ENCODE results near the gene NR2F2.

The NR2F2 gene

DNA sequence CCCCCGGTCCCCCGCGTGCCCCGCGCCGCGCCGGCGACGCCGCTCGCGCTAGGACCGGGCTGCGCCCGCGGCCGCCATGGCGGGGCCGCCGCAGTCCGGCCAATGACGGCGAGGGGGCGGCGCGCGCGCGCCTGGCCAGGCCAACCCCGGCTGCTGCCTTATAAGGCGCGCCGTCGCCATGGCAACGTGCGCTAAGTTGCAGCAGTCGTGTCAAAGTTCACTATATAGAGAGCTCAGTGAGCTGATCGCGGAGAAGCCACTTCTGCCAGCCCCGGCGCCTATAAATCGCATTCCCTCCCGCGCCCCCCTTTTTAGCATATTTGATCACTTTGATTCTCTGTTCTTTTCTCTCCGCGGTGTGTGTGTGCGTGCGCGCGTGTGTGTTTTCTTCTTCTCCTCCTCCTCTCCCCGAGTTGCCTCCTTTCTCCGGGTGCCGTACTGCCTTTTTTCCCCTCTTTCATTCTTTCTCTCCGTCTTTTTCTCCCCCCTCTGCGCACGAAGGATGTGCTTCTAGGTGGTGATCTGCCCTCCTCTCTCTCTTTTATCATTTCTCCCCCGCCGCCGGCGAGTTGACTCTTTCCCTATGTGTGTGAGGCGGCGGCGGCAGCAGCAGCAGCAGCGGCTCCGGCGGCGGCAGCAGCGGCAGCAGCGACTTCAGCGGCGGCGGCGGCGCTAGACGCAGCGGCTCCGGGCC, at the start of gene NR2F2:
Gene NR2F2, plus strand, starts transcription at position 251 of the 694 bp plus-strand sequence. CDS start 1,406 bp downstream, outside the sequence.
- DNase-seq (ENCODE audit: low read depth, low spot score) = no peak

DNA sequence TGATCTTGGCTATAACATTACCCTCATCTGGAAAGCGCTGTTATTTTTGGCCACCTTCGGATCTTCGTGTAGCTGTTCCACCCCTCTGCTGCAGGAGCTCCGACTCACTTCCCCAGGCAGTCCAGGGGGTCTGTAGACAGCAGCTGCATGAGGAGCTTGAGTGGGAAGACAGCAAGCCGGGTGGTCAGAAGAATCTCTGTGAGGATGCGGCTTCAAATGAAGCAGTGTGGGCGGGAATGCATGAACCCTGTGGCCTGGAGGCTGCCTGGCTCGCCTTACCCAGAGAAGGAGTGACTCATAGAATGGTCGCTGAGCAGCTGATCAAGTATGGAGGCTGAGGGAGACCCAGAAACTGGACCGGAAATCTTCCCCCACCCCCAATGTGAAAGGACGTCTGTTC, 45.2 kb upstream of the NR2F2 start:
- no peak for DNase-seq (ENCODE audit: low read depth, low spot score)

DNA sequence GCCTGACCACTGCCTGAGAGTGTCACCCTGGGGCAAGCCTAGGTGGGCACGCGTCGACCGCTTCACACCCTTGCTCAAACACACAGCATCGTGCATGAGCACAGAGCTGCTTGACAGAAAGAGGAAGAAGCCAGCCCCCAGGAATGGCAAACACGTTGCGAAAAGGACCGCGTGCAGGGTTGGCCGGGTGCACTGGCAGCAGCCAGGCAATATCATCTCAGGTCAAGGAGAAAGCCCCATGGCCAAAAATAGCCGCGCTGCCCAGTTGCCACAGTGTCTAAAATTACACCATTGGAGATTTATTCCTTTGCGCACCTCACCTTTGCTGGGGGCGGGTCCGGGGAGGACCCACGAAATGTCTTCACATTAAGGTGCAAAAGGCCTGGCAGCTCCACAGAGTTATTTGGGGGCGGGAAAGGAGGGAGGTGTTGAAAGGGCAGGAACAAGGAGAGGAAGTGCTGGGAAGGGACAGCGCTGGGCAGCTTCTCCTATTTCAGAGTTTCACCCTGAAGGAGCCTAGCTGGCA, 44.7 kb upstream of the NR2F2 start:
- no peak for DNase-seq (ENCODE audit: low read depth, low spot score)

DNA sequence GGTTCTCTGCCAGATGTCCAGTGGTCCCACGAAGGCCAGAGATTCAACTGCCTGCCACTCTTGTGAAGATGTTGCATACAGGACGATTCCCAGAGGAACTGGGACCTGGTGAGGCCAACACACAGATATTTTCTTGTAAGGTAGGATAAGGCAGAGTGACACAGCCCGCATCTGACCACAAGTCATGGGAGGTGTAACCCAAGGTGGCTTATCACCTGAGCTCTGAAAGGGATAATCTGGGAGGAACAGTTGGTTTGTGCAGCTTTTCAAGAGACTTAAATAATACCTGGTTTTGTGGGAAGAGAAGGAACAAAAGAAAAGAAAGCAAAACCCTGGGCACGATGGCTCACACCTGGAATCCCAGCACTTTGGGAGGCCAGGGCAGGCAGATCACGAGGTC, 39.8 kb upstream of the NR2F2 start:
- DNase-seq (ENCODE audit: low read depth, low spot score) = no peak

DNA sequence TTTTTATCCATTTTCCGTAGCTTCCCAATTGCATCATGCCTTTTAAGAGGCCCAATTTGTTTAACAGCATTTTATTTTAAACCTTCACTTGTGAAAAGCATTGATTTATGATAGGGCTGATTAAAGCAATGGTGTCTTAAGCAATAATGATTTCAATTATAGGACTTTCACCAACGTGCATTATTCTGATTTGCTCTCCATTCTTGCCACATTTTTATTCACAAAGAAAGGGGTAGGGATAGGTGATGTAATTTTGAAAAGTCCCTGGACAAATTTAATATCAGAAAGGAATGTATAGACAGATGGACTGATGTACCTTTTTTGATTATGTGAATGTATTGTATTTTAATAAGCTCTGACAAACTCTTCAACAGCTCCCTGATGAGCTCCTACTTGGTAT, 37.9 kb upstream of the NR2F2 start:
- DNase-seq (ENCODE audit: low read depth, low spot score) = no peak

DNA sequence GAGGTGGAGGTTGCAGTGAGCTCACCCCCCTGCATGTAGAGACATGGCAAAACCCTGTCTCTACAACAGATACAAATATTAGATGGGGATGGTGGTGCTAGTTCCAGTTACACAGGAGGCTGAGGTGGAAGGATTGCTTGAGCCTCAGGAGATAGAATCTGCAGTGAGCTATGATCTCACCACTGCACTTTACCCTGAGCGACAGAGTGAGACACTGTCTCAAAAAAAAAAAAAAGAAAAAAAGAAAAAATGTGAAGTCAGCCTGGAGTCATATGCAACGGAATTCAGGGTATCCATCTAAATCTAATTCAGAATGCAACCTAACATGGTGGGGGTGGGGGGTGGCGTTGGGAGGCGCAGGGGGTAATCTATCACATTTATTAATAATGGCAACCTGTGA, 37.1 kb upstream of the NR2F2 start:
- no peak for DNase-seq (ENCODE audit: low read depth, low spot score)

DNA sequence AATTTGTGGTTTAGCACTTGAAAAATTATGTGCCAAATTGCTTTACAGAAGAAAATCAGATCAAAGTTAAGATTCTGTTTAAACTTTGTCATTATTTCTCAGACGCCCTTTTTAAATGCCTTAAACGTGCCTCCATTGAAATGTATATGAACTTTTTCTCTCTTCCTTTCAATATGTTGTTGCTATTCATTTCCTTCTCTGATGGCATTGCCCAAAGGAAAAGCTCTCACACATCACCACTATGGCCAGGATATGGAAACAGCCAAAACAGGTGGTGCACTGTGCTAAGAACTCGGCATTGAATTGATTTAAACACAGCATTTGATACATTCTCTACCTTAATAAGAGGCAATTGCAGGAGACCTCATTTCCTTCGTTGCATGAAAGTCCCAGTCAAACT, 35.7 kb upstream of the NR2F2 start:
- DNase-seq (ENCODE audit: low read depth, low spot score) = no peak

DNA sequence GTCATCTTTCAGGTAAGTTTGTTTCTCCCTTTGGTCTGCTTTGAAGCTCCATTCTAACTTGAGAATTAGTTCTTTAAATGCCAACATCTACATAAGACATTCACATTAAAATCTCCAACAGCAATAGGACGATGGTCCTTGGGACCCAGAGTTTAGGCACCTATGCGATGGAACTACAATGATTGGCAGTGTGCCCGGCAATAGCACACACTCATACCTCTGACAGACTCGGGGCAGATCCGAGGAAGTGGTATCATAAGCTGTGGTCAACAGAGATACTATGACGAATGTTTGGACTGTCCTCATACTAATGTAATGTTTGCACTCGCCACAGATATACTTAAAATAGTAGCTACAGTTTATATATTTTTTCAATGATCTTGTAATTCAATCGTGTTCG, 34.2 kb upstream of the NR2F2 start:
- no peak for DNase-seq (ENCODE audit: low read depth, low spot score)

DNA sequence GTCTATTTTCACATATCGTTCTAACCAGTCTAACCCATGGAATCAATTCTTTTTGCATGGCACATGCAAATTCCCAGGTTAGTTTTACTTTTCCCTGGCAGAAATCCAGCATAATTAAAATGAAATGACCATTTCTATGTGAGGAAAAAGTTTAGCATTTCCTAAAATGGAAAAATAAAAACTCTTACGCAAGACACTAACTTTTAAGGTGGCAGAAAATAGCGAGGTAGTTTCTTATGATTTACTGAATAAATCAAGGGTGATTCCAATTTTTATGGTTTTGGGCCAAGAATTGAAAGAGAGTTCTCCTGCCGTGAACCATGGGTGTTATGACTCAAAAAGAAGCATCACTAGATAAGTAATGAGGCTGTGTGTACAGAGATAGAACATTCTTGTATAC, 32.7 kb upstream of the NR2F2 start:
- no peak for DNase-seq (ENCODE audit: low read depth, low spot score)

DNA sequence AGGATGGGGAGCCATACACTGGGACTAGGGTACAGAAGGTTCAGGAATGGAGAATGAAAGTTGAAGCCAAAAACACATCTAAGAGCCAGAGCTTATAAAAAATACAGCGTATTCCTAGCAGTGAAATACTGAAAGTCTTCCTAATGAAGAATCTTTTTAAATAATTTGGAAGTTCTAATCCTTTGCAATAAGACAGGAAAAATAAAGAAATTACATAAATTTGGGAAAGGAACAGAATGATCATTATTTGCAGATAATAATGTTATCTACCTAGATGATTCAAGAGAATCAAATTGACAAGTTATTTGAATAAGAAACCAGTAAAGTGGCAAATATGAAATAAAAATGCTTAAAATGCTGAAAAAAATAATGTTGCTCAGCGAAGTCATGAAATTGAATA, 32.3 kb upstream of the NR2F2 start:
- DNase-seq (ENCODE audit: low read depth, low spot score) = no peak

DNA sequence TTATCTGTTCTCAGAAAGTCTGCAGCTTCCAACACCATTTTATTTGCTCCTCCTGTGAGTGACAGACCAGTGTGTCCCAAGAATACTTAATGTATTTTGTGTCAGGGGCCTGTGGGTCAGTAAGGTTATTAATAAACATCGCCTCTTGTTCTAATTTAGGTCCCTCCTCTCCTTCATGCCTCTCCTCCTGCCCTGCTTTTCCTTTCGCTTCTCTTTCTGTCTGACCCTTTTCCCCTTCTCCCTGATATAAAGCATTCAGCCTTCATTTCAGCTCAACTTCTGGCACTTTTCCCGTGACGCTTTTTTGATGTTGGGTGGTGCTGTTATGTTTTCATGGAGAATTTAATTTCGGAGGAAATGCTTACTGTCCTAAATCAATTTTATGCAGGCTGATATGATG, 29.7 kb upstream of the NR2F2 start:
- DNase-seq (ENCODE audit: low read depth, low spot score) = no peak

DNA sequence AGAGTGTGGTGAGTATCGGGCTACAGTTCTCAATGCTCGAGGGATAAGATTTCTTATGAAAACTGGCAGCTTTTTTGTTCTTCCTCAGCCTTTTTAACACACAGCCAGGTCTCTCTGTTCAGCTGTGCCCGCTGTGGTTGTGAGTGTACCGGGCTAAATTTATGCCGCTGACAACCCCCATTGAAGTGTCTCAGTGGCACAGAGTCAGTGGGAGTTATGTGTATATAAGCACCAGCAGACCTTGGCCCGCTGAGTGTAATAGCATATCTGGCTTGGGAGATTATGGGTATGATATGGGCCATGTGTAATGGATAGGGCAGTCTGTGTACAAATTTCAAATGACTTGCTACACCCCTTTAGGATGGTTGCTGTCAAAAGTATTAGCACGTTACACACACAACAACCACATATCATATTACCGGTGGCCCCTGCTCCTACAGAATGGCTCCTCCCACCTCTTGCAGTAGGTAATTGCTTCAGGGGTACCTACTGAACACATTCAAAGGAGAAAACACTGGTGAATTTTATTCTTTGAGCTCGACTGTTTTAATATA, 26.9 kb upstream of the NR2F2 start:
- no peak for DNase-seq (ENCODE audit: low read depth, low spot score)

DNA sequence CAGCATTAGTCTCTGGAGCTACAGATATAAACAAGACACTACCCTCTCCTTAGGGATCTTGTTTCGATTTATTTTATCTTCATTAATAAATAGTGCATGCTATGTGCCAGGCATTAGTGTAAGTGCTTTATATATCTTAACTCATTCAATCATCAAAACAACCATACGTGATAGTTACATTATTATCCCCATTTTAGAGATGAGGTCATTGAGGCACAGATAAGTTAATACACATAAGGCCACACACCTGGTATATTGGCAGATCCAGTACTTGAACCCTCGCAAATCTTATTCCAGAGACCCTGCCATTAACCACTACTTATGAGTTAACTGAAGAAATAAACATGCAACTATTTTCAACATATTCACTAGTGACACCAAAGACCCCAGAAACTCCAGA, 25.7 kb upstream of the NR2F2 start:
- DNase-seq (ENCODE audit: low read depth, low spot score) = no peak

DNA sequence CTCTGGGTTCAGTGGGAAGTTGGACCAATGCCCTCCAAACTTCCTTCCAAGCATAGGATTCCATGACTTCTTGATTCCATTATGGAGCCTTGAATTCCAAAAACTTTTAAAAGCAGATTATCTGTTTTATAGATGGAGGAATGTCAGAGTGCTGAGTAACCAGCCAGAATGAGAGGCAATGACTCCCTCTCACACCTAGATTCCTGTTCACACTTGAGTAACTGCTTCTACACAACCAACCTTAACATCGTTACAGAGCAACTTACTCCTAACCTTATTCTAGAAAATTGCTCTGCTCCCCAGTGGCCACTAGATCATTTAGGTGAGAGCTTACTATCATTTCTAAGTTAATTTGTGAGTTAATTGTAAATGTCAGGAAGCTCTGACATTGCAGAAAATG, 24.2 kb upstream of the NR2F2 start:
- DNase-seq (ENCODE audit: low read depth, low spot score) = no peak

DNA sequence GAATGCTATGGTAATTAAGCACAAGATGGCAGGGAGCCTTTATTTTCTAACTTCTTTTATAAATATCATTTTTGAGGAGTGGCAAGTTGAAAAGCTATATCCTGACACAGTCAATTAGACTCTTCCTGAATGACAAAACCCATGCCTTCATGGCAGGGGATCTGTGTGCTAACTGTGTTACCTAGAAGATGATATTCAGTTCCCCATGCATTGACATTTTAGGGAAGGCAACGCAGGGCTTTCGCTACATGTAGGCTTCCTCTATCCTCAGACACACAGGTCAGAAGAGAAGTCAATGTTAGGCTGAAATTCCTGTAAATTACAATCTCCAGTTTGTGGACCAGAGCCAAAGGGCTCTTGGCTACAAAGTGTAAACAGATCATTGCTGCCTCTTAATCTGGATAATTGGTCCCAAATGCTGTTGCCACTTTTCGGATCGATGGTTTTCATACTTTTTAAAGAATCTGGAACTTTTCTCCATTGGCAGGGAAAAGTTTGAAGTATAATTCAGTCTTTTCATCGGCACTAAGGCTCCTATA, 22.6 kb upstream of the NR2F2 start:
- DNase-seq (ENCODE audit: low read depth, low spot score) = no peak

DNA sequence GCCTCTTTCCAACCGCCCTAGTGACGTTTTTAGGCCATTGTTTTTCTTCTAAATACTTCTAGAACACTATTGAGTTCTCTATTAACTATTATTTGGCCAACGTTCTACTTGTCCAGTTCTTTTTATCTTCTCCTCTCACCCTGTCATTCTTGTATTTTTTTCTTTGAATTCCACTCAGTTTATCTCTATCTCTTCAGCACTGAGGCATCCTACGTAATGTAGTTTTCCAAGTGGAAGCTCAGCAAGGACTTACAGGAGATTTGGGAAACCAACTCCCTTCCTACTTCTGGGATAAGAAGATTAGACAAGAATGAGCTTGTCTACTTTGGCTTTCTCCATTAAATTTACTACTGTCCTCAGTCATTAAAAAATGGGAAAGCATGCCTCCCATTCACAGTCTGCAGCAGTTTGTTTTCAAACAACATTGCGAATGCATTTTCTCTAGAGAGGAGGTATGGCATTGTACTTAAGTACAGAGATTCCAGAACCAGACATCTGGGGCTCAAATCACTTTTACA, 21.3 kb upstream of the NR2F2 start:
- DNase-seq (ENCODE audit: low read depth, low spot score) = no peak

DNA sequence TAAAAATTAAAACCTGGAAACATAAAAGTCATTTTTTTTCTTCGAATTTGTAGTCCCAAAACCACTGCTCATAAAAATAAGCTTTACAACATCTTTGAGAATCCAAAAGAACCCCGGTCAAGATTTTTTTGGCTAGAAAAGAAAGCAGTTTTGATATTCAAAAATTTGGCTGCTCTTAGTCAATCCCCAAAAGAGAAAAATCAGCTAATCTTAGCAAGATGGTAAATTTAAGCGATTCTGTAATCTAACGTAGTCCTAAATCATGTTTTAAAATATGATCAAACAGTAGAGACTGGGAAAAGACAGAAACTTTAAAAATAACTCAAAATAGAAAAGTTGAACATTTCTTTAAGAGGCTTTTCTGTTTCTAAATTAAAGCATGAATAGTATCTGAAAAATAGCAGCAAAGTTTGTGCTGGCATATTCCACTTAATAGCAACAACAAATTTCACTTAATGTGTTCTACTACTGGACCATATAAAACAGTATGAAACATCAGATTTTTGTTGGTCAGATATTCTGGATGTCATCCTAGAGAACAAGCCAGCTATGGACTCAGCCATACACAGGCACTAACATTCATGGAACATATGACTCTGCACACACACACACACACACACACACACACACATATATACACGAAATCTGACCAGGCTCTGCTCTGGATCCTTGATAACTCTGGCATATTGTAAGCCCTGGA, 19.1 kb upstream of the NR2F2 start:
- no peak for DNase-seq (ENCODE audit: low read depth, low spot score)

DNA sequence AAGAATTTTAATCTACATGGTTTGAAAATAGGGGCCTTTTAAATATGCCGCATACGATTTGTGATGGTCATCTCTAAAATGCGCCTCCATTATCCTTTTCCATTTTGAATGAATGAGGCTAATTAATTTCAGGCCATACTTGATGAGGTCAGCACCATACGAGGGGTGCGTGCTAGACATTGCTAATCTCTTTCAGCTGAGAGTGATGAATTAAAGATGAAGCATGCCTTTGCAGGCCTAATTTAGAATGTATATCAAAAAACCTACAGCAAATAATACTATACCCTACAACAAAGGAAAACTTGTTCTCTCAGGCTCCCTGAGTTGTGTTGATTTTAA, 18.6 kb upstream of the NR2F2 start:
- DNase-seq (ENCODE audit: low read depth, low spot score) = no peak

DNA sequence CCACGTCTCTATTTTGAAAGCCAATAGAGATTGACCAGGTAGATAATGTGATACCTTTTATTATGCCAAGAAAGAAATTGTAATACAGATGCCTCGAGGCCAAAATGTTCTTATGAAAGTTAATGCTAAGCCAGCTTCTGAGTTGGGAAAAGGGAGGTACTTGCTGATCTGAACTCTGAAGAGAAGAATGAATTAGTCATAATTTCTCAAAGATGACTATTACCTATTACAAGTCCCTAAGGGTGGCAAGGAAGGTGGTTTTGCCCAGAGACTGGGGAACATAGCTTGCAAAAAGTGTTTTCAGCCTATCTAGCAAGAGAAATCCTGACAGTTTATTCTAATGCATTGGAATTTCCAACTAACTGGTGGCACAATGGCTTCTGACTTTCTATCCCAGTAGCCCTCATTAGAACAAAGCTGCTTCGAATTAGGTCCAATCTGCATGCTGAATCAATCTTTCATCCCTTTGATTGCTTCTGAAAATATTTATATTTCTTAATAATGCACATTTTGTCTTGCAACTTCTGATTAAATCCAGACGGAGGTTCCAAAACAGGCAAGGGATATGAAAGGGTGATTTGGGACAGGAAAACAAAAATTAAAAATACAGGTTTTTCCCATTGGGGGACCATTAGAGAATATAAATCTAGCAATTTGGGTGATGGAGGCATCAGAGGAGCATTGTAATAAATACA, 17.7 kb upstream of the NR2F2 start:
- DNase-seq (ENCODE audit: low read depth, low spot score) = no peak

DNA sequence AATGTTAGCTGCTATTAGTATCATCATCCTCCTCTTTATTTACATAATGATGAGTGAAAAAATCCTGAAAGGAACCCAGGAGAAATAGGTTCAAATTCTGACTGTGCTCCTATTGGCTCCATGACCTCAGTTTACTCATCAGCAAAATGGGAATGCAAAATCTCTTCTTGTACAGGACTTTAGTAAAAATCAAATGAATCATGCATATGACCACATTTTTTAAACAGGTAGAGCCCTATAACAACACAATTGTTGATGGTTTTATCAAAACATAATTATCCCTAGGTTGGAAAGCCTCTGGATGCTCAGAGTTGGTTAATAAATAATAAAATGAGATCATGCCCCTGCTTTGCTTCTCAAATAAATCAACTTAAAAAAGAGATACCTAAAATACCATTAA, 16.0 kb upstream of the NR2F2 start:
- DNase-seq (ENCODE audit: low read depth, low spot score) = no peak

DNA sequence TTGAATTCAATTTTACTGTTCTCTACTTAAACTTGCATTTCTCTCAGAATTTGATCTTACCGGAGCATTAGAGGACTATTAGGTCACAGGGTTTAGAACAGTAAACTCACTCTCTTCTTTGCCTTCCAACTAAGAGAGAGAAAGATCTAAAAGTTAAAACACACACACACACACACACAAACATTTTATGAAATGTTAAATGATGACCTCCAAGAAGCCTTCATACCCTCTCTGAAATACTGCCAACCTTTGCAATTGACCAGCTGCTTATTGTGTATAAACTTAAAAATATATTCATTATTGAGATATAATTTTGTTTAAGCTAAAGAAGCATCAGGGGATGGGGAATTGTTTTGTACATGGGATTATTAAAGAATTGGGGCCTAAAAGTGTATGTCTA, 15.5 kb upstream of the NR2F2 start:
- DNase-seq (ENCODE audit: low read depth, low spot score) = no peak
